ENCODE measurements around the gene KCNG2. TPM values are rescaled to one million over a fixed set of nuclear protein-coding genes. Genes with fewer than 3 reads are reported as not detected.

KCNG2 gene
- total RNA-seq, 6 experiments from 2014 or later = not detected

- no peaks in the 10 kb centered on the region for H3K9me3 ChIP-seq
- no peak for ATAC-seq
- 93% methylated on average over 3 of the region's 27 CpGs for WGBS (ENCODE audit: insufficient coverage, low coverage, low lambda C conversion rate, missing lambda C conversion rate)
Measured at GRCh38 chr18:79904357-79905147, 106.8 kb downstream of the KCNG2 start.

GRCh38 chr18:79905389-79905911, 107.7 kb downstream of the KCNG2 start:
- intact Hi-C loops (cut with DNase I) = no loop called here
- H3K27me3 ChIP-seq = no peaks in the 10 kb centered on the region
- no peaks in the 10 kb centered on the region for H3K4me1 ChIP-seq
- H3K36me3 ChIP-seq = peaks cover 0 to 27% (median 8%) of the 10 kb centered on the region in 4 donors
- DNase-seq (peak in 1 of 3 donors; percentile 24), ATAC-seq (peak in 1 of 4 donors; percentile 59)
- H3K27ac ChIP-seq = no peak overlapping the region
- no peaks in the 10 kb centered on the region for H3K9me3 ChIP-seq
- no peak overlapping the region for H3K4me3 ChIP-seq
- WGBS (ENCODE audit: insufficient coverage, low coverage, low lambda C conversion rate, missing lambda C conversion rate) = 100% methylated on average over 2 of the region's 21 CpGs
- TF ChIP-seq POLR2A (IDR thresholded peaks at IDR 0.05) (no peak), CTCF (IDR thresholded peaks at IDR 0.05) (no peak)

More at GRCh38 chr18:79904357-79905147, 106.8 kb downstream of the KCNG2 start:
- H3K4me3 ChIP-seq = no peak overlapping the region
- DNase-seq = peak in 1 of 3 donors; percentile 53
- no peak for TF ChIP-seq CTCF (IDR thresholded peaks at IDR 0.05)
- TF ChIP-seq POLR2A (IDR thresholded peaks at IDR 0.05) = no peak
- intact Hi-C loops (cut with DNase I) = no loop called here
- H3K36me3 ChIP-seq = peaks cover 0 to 27% (median 8%) of the 10 kb centered on the region in 4 donors
- no peak overlapping the region for H3K27ac ChIP-seq
- no peaks in the 10 kb centered on the region for H3K4me1 ChIP-seq
- H3K27me3 ChIP-seq = no peaks in the 10 kb centered on the region

GRCh38 chr18:79905993-79906392, 108.3 kb downstream of the KCNG2 start:
- no peak overlapping the region for H3K4me3 ChIP-seq
- intact Hi-C loops (cut with DNase I) = no loop called here
- no peak for TF ChIP-seq POLR2A (IDR thresholded peaks at IDR 0.05)
- no peak for TF ChIP-seq CTCF (IDR thresholded peaks at IDR 0.05)
- WGBS (ENCODE audit: insufficient coverage, low coverage, low lambda C conversion rate, missing lambda C conversion rate) = 45% methylated on average over 1 of the region's 1 CpG
- no peak overlapping the region for H3K27ac ChIP-seq
- H3K27me3 ChIP-seq = no peaks in the 10 kb centered on the region
- peaks cover 0 to 27% (median 8%) of the 10 kb centered on the region in 4 donors for H3K36me3 ChIP-seq
- H3K9me3 ChIP-seq = no peaks in the 10 kb centered on the region
- DNase-seq (no peak), ATAC-seq (no peak)
- H3K4me1 ChIP-seq = no peaks in the 10 kb centered on the region

GRCh38 chr18:79906706-79907105, 109.0 kb downstream of the KCNG2 start:
- H3K9me3 ChIP-seq = no peaks in the 10 kb centered on the region
- TF ChIP-seq CTCF (IDR thresholded peaks at IDR 0.05) (no peak), POLR2A (IDR thresholded peaks at IDR 0.05) (no peak)
- no peaks in the 10 kb centered on the region for H3K4me1 ChIP-seq
- intact Hi-C loops (cut with DNase I) = no loop called here
- no peaks in the 10 kb centered on the region for H3K27me3 ChIP-seq
- no peak overlapping the region for H3K4me3 ChIP-seq
- no peak overlapping the region for H3K27ac ChIP-seq
- ATAC-seq = no peak
- no peak for DNase-seq
- H3K36me3 ChIP-seq = peaks cover 0 to 27% (median 8%) of the 10 kb centered on the region in 4 donors
- WGBS (ENCODE audit: insufficient coverage, low coverage, low lambda C conversion rate, missing lambda C conversion rate) = 94% methylated on average over 2 of the region's 2 CpGs
